Testis (tissue), 3 donors: Measurements from ENCODE around the gene ANKRD33. TPM values are rescaled to one million over a fixed set of nuclear protein-coding genes. Genes with fewer than 3 reads are reported as not detected.

ENCODE experiments used
- DNase-seq: peaks from one replicate; pipeline ENCODE4 v3.0.0-alpha.2; 2019
- H3K27ac ChIP-seq, 2 donors: fragments of 200-600 bp; sonication (generic); one replicate each; pipeline ENCODE4 v1.5.1; 2019
- H3K27me3 ChIP-seq: fragments of 200-600 bp; sonication (generic); one replicate; pipeline ENCODE4 v1.5.1; 2019
- H3K36me3 ChIP-seq: fragments of 200-600 bp; sonication (generic); one replicate; pipeline ENCODE4 v1.5.1; 2017; ENCODE audit warnings: low read depth; ENCODE audit errors: missing control alignments
- H3K4me1 ChIP-seq: fragments of 200-600 bp; sonication (generic); one replicate; pipeline ENCODE4 v1.5.1; 2019
- H3K4me3 ChIP-seq, 2 donors: fragments of 200-600 bp; sonication (generic); one replicate each; pipeline ENCODE4 v1.5.1; 2017 to 2019
- H3K9me3 ChIP-seq: fragments of 200-600 bp; sonication (generic); one replicate; pipeline ENCODE4 v1.5.1; 2017
- CTCF ChIP-seq, 3 experiments: fragments of 450-650 bp in 2 of 3; fragments of 200-600 bp in 1 of 3; sonication (generic) in 1 of 3; IDR thresholded peaks; one replicate each; pipeline ENCODE4 v1.5.1; 2016 to 2019; ENCODE audit warnings: antibody characterized with exemption in 3 of 3, mild to moderate bottlenecking in 2 of 3, moderate library complexity in 1 of 3
- POLR2A ChIP-seq: fragments of 450-650 bp; IDR thresholded peaks from one replicate; pipeline ENCODE4 v1.6.1; 2017; ENCODE audit warnings: antibody characterized with exemption, mild to moderate bottlenecking, moderate library complexity
- WGBS, 2 donors: methylation state at CpG; one replicate each; pipeline ENCODE4 v1.1.5; 2018; 5-methylcytosine and 5-hydroxymethylcytosine counted together
- intact Hi-C: fragments of 100-400 bp; cut with DNase I; formaldehyde crosslinking; loops from one replicate; pipeline ENCODE4 v1.15.1; 2023; ENCODE audit warnings: low total_unique reads
- polyA plus RNA-seq: library from polyadenylated mRNA; stranded (reverse); fragments of 350-450 nt; fragmentation: Illumina TruSeq; extraction: RNeasy Lipid Tissue Mini Kit (QIAGEN cat#74804); gene quantifications from one replicate; pipeline ENCODE4 v1.2.3, GENCODE V29; 2014; ENCODE audit warnings: low read depth, low replicate concordance; ENCODE audit not compliant: insufficient read depth
- total RNA-seq, 2 donors: library from RNA; depleted of rRNA; stranded (reverse); fragments of >200 nt; gene quantifications; one replicate each; pipeline ENCODE4 v1.2.3, GENCODE V29; 2016

Gene ANKRD33
- total and polyA plus RNA-seq, 3 donors from 2014 or later: 0.25 to 0.68 TPM; not detected in 1

DNA sequence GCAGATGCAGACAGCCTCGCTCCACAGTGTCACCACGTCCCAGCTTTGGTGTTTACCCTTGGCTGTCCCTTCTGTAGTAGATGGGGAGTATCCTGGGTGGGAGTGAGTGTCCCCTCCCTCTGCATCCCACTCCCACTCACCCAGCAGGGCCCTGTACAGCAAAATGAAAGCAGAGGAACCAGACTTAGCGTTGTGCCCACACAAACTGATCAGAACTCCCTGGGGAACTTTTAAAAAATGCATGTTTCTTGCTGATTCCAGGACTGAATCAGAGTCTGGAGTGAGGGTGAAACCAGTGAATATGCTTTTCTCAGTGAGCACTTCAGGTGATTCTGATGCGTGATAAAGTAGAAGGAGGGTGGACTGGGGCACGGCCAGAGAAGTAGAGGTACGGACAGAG lies 22.3 kb downstream of the ANKRD33 start:
- no peaks in the 10 kb centered on the region for H3K9me3 ChIP-seq
- H3K4me3 ChIP-seq: no peak overlapping the region
- H3K27ac ChIP-seq: peak overlapping the region in 1 of 2 donors; percentile 11
- H3K27me3 ChIP-seq: no peaks in the 10 kb centered on the region
- TF ChIP-seq CTCF (IDR thresholded peaks at IDR 0.05) (no peak), POLR2A (no peak)
- no peaks in the 10 kb centered on the region for H3K36me3 ChIP-seq
- DNase-seq: no peak
- peaks cover 17% of the 10 kb centered on the region for H3K4me1 ChIP-seq
- intact Hi-C loops: no loop called here
- 70 to 76% methylated on average over 6 of the region's 6 CpGs for WGBS, 2 donors

GRCh38 chr12:51910691-51911090 lies 22.8 kb downstream of the ANKRD33 start:
- H3K27ac ChIP-seq: peak overlapping the region in 1 of 2 donors; percentile 11
- peaks cover 12% of the 10 kb centered on the region for H3K4me1 ChIP-seq
- no peak overlapping the region for H3K4me3 ChIP-seq
- no peak for TF ChIP-seq POLR2A
- TF ChIP-seq CTCF (IDR thresholded peaks at IDR 0.05): no peak
- H3K27me3 ChIP-seq: no peaks in the 10 kb centered on the region
- H3K9me3 ChIP-seq: no peaks in the 10 kb centered on the region
- intact Hi-C loops: no loop called here
- DNase-seq: no peak
- H3K36me3 ChIP-seq: no peaks in the 10 kb centered on the region
- 59 to 73% methylated on average over 3 of the region's 3 CpGs for WGBS, 2 donors

DNA sequence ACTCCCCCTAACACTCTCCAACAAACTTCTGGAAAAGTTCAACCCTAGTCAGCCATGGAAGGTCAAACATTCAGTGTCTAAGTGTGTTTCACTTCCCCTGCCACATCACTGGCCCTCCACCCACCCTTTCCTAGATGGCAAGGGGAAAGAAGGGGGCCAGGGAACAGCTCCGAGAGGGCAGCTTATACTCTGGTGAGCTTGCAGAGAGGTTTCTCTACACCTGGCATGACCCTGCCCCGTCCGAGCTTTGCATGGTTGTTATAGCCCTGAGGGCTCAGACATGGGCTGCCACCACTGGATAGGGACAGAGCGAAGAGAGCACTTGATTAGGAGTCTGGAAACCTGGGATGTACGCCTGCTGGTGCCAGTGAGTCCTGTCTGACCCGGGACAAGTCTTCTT lies 23.4 kb downstream of the ANKRD33 start:
- 89 to 95% methylated on average over 6 of the region's 6 CpGs for WGBS, 2 donors
- DNase-seq: no peak
- H3K27me3 ChIP-seq: no peaks in the 10 kb centered on the region
- no peaks in the 10 kb centered on the region for H3K9me3 ChIP-seq
- intact Hi-C loops: no loop called here
- TF ChIP-seq CTCF (IDR thresholded peaks at IDR 0.05) (no peak), POLR2A (no peak)
- H3K4me3 ChIP-seq: no peak overlapping the region
- no peaks in the 10 kb centered on the region for H3K36me3 ChIP-seq
- H3K27ac ChIP-seq: peak overlapping the region in 1 of 2 donors; percentile 11
- H3K4me1 ChIP-seq: peaks cover 6% of the 10 kb centered on the region

DNA sequence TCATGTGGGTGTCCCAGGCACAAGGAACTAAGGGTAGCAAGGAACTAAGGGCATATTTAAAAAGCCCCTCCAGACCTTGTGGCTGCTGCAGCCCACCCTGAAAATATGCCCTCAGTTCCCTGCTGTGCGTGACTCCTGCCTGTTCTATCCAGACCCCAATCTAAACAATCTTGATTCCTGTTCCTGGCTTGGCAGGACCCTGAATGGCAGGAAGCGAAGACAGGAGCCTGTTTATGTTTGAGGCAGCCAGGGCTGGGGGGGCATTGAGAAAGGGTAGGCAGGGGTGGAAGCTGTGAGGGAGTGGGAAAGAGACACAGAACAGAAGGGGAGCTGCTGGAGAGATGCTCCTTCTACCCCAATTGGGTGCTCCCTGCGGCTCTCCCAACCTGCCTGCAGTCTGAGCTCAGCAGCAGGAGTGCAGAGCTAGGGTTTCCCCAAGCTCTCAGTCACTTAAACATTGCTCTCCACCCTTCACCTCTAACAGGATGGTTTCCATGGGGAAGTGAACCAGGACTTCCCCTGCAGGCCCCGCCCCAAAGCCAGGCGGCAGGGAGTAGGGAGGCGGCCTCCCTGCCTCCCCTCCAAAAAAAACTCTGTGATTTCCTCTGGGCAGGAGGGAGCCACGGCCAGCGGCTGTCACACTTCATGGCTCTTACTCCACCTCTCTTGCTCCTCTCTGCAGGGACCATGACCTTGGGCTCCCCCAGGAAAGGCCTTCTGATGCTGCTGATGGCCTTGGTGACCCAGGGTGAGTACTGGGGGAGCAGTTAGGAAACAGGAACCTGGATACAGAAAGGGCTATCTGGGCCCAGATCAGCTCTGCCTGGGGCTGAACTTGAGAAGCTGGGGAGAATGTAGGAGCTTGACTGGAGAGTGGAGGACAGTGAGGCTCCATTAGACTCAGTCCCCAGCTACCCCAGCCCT lies 24.1 kb downstream of the ANKRD33 start:
- DNase-seq: no peak
- intact Hi-C loops: no loop called here
- no peaks in the 10 kb centered on the region for H3K36me3 ChIP-seq
- no peak overlapping the region for H3K27ac ChIP-seq
- H3K9me3 ChIP-seq: no peaks in the 10 kb centered on the region
- no peak for TF ChIP-seq POLR2A
- TF ChIP-seq CTCF (IDR thresholded peaks at IDR 0.05): no peak
- WGBS, 2 donors: 65 to 77% methylated on average over 8 of the region's 8 CpGs
- no peaks in the 10 kb centered on the region for H3K27me3 ChIP-seq
- H3K4me3 ChIP-seq: no peak overlapping the region
- H3K4me1 ChIP-seq: peaks cover 3% of the 10 kb centered on the region
